GM21825 (cell line): ENCODE results near the gene CFAP107.

ENCODE experiments used
- ATAC-seq: cut with Tn5 transposase; IDR thresholded peaks from one replicate; pipeline ENCODE4 v1.9.1; 2021; ENCODE audit warnings: mild to moderate bottlenecking, moderate library complexity; ENCODE audit not compliant: unreplicated experiment

Gene CFAP107

DNA sequence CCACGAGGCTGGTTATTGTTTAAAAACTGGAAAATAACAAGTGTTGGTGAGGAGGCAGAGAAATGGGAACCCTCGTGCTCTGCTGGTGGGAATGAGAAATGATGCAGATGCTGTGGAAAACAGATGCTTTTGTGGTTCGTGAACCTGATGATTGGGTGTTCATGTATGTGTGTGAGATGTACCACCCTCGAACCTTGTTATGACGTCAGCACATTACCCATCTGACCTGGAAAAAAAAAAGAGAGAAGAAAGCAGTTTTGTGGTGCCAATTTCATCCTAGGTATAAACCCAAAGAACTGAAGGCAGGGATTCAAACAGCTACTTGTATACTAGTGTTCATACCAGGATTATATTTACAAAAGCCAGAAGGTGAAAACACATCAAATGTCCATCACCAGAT, 6.4 kb upstream of the CFAP107 start:
- ATAC-seq: no peak

DNA sequence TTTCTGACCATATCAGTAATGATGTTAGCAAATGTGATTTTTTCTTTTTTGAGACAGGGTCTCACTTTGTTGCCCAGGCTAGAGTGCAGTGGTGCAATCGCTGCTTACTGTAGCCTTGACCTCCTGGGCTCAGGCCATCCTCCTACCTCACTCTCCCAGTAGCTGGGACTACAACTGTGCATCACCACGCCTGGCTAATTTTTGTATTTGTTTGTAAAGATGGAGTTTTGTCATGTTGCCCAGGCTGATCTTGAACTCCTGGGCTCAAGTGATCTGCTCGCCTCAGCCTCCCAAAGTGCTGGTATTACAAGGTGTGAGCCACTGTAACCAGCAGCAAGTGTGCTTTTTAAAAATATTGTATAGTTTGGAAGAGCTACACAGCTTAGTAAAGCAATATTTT, 4.1 kb upstream of the CFAP107 start:
- ATAC-seq: no peak

DNA sequence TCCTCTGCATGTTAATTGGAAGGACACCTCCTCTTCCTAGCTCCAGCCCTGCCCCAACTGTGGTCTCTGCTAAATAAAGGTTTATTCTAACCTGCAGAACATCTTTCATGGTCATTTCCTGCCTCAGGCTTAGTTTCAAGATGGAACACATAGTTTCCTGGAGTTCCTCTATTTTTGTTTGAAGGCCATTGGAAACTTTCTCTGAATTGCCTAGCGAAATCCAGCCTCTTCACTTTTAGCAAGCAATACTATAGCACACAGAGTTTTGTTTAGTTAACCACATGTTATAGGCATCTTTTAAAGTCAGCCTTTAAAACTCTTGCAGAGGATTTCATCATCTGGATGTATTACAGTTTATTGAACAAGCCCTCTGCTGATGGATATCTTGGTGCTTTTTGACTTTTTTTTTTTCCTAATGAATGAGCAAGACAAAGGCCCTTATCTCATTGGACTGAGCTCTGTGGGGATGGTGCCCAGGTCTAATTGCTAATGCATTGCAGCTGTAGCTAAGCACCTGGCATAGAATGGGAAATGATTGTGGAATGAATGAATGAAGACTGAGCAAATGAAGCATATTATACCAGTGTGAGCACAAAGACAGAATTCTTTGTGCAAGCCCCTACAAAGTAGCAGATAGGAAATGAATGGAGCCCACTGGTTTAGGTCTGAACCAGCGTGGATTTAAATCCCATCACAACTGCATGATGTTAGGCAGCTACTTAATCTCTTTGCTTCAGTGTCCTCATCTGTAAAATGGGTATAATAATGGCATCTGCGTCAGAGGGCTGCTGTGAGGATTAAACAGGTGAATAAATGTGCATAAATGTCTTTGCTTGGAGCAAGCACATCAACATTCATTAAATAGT, 641 bp upstream of the CFAP107 start:
- no peak for ATAC-seq

DNA sequence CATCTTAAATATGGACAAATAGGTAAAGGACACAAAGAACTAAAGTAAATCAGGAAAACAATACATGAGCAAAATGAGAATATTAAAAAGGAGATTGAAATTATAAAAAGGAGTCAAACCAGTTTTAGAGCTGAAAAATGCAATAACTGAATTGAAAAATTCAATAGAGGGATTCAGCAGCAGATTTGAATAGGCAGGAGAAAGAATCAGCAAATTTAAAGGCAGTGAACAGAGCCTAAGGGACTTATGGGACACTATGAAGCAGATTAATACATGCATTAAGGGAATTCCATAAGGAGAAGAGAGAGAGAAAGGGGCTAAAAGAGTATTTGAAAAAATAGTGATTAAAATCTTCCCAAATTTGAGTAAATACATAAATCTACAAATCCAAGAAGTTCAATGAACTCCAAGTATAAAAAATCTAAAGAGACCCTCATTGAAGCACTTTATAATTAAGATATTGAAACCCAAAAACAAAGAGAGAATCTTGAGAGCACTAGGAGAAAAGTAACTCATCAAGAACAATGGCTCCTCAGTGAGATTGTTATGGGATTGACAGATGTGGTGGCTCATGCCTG, 2.9 kb downstream of the CFAP107 start:
- ATAC-seq: no peak

DNA sequence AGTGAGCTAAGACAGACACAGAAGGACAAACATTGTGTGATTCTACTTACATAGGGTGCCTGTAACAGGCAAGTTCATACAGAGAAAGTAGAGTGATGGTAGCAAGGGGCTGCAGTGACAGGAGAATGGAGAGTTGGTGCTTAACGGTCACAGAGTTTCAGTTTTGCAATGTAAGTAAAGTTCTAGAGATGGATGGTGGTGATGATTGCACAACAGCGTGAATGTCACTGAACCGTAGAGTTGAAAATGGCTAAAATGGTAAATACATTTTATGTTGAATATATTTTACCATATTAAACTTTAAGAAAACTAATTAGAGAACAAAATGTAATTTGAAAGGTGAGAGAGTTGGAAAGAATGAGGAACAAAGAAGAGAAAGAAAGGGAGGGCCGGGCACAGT, 8.7 kb downstream of the CFAP107 start:
- no peak for ATAC-seq

DNA sequence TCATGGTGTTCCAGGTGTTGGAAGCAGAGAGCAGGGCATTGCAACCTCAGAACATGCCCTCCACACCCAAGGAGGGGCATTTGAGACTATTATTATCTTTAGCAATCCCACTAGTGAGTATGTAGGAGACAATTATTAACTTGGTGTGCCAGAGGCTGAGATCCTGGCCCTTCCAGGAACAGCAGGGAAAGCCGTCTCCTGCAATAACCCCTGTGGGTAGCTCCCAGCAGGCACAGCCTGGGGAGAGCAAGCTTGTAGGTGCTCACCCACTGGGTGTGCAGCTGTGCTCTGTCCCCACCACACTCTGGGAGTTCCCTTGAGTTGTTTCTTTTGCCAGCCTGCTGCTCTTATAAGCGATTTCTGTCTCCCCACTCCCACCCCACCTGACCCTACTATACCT, 10.3 kb downstream of the CFAP107 start:
- no peak for ATAC-seq

DNA sequence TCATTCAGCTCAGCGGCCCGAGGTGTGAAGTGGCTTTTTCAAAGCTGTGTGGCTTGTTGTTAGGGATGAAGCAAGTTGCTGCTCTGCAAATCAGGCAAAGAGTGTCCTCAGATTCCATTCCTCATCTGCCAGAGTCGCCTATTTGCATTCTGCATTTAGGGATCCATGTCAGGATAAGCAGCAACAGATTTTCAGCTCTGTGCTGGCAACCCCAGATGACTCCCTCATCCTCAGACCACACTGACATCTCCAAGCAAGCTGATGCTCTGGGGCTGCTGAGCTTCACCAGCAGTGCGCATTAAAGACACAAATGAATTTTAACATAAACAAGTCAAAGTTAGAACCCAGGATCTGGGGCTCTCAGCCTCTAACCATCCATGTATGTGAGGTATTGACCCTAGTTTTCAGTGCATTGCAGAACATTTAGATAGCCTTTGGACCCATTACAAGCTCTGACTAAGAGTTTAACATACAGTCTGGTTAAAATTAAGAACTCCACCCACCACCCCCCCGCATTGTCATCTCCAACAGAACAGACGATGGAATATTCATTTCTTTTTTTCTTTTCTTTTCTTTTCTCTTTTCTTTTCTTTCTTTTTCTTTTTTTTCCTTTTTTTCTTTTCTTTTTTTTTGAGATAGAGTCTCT, 10.9 kb downstream of the CFAP107 start:
- no peak for ATAC-seq

DNA sequence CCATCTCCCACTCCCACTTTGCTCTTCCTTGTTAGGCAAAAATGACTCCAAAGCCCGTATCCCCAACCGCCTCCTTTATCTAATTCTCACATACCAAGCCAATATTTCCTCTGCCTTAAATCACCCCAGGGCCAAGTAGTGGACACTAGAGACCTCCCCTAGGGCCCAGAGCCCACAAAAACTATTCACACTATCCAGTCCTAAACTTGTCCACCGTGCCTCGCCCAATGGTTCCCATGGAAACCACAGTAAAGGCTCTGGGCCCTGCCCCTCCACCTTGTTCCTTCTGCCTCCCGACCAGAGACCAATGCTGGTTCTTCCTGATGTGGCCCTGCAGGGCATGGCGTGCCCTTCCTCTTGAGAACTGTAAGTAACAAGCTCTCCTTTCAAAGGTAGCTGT, 11.8 kb downstream of the CFAP107 start:
- no peak for ATAC-seq

DNA sequence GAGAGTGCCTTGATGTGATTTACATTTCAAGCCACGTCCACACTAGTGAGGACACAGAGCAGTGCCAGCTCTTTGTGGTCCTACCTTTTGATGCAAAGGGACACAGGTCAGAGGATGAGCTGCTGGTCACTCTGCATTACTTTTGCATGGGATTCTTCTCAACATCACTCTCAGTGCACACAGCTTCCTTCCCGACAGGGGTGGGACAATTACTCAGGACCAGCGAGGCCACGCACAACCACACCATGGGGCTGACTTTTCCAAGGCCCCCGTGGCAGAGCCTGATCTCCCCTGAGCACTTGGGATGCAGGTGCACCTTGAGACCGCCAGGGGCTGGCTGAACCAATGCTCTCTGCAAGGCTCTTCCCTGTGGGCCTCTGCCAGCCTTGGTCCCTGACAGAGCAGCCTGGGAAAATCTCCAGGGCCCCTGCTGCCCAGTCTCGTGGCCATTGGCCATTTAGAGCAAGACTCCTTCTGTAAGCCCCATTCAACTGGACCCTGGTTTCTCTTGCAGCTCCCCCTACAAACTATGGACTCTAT, 14.3 kb downstream of the CFAP107 start:
- no peak for ATAC-seq

DNA sequence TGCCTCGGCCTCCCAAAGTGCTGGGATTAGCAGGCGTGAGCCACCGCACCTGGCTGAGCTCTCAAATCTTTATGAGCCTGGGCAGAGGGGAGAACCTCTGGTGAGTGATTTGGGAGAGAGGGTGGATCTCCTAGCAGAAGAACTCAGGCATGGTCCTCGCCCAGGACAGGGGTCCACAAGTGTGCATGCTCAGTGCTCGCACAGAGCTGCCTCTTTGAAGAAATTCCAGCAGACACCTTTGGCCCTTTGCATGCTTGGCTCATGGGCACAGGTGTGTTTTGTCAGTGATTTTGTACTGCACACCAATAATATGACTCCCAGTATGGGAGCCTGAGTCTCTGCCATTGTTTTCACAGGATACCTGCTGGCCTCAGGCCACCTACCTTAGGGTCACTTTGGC, 15.8 kb downstream of the CFAP107 start:
- ATAC-seq: no peak

DNA sequence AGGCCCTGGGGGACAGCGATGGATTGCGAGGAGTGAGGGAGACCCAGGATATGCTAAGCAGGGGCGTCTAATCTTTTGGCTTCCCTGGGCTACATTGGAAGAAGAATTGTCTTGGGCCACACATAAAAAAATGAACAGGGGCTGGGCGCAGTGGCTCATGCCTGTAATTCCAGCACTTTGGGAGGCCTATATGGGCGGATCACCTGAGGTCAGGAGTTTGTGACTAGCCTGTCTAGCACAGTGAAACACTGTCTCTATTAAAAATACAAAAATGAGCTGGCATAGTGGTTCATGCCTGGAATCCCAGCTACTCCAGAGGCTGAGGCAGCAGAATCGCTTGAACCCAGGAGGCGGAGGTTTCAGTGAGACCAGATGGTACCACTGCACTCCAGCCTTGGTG, 16.8 kb downstream of the CFAP107 start:
- no peak for ATAC-seq

DNA sequence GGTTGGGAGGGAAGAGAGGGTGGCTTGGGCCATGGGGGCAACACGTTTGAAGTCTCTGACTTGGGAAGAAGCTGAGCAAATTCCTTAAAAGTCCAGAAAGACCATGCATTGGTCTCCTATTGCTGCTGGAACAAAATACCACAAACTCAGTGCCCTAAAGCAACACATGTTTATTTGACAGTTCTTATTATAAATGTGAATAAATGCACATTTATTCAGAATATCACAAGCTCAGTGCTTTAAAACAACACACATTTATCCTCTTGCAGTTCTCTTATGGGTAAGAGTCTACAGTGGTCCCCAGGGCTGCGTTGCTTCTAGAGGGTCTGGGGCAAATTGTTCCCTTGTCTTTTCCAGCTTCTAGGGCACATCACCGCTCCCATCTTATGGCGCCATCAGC, 17.5 kb downstream of the CFAP107 start:
- ATAC-seq: no peak

DNA sequence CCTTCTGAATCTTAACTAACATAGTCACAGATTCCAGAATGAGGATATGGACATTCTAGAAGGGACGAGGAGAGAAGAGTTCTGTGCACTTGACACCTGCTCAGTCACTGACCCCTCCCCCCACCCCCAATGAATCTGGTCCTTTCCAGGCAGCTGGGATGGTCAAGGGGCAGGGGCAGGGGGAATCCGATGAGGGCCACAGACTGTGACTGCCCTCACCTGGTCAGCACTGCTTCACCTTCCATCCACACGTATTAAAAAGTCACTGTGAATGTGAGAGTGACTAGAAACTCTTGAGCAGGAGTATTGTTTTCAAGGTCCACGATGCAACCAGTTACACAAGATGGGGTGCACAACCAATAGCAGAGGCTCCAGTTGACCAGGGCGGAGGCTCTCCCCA, 18.0 kb downstream of the CFAP107 start:
- no peak for ATAC-seq

DNA sequence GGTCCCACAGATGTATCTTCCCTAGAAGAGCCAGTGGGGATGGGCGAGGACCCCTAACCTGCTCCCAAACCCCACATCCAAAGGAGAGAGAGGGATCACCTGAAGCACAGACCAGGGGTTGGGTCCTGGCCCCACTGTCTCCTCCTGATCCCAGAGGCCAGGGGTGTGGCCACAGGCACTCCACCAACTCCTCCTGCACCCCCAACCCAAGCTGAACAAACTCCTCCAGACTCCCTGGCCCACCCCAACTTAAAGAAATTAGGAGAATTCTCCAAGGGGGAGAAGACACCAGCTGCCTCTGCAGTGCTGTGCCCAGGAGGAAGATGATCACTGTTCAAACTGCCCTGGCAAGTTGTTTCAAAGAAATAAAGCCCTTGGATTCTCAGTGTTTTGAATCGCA, 23.0 kb downstream of the CFAP107 start:
- no peak for ATAC-seq

DNA sequence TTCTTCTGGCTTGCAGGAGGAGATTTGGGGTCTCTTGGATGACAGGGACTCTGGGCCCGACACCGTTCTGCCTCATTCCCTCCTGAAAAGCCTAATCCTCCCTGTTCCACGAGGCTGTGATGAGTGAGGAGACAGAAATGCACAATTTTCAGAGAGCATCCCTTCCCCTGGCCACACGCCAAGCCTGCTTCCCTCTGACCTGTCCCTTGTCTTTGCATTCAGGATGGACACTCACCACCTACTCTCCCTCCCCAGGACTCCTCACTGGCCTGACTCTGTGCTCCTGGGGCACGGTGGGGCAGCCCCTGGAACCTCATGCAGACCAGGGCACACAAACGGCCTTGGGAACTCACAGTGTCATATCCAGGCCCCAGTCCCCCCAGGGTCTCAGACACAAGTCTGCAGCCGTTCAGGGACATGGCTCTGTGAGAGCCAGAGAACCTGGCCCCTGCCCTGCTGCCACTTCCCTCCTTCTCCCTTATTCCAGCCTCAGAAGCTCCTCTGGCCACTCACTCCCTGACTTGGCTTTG, 24.0 kb downstream of the CFAP107 start:
- no peak for ATAC-seq

DNA sequence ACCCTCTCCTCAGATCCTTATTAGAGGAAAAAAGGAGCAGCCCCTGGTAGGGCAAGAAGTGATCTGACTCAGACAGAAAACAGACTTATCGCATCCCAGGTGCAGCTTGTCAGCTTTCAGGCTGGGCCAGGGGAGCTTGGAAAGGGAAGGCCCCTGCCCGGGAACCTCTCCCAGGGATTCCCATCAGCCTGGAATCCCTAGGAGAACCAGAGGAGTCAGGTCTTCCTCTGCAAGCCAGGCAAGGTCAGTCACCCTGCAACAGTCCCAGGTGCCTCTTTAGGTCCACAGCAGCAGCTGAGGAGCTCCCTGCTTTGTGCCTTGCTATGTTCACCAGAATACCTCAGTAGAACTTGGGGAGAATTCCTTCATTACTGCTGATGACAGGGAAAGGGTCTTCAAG, 24.6 kb downstream of the CFAP107 start:
- no peak for ATAC-seq

DNA sequence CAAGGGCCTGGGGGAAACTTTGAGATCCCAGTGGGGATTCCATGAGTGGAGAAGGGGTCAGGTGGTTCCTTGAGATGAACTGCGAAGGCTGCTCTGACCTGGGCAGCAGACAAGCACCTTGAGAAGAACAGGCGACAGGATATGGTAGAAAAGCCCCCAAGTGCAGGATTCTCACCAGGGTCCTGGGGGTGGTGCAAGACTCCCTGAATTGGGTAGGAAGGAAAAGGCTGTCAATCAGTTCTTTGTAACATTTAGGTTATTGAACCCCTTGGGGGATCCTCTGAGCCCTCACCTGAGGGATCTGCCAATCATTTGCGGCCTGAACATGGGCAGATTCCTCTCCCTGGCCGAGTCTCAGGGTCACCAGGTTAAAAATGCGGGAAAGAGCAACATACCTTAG, 25.2 kb downstream of the CFAP107 start:
- no peak for ATAC-seq

DNA sequence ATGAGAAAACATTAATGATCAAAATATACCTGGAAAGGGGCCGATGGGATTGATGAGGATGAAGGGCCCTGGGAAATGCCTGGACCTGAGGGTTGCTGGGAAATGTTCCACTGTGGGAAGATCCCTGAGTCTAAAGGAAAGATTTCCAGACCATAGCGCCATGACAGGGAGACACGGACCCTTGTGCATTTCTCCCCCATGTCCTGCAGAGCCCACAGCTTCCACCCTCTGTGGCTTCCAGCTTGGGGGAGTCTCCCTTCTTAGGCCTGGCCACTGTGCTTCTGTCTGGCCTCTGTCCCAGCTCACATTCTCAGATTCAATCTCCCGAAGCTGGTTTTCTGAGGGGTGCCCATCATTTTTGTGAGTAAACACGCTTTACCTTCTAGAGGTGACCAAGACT, 26.5 kb downstream of the CFAP107 start:
- ATAC-seq: no peak

DNA sequence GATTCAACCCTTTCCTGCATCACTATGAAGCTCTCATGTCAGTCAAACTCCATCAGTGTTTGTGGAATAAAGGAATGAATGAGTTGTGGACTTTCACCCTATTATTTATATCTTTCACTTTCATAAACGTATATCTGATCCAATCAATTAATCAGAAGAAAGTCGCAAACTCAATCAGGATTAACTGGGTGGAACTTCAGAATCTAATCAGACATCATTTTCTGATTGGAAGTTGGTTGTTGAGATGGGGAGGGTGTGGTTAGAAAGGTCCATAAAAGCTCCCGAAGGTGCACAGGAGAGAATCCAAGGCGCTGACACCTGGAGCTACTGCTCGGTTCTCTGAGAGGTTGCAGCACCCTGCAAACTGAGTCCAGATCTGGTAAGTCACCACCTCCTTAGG, 27.4 kb downstream of the CFAP107 start, which contains the start of gene PRAMEF12:
Gene PRAMEF12 (plus strand): TSS at position 301 of the 400 bp plus-strand sequence. CDS start 1,130 bp downstream, outside the sequence.
- no peak for ATAC-seq

DNA sequence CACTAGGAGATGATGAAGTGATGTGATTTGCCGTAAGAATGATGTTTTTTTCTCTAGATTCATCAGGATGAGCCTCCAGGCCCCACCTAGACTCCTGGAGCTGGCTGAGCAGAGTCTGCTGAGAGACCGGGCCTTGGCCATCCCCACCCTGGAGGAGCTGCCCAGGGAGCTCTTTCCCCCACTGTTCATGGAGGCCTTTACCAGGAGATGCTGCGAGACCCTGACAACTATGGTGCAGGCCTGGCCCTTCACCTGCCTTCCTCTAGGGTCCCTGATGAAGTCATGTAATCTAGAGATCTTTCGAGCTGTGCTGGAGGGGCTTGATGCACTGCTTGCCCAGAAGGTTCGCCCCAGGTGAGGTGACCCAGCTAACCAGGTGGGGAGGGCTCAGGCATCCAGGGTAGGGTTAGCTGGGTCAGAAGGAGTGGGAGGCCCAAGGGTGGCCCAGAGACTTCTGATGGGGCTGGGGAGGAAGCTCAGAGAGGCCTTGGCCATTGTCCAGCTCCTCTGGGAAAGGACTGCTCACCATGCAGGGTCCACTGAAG, 28.9 kb downstream of the CFAP107 start:
- no peak for ATAC-seq

DNA sequence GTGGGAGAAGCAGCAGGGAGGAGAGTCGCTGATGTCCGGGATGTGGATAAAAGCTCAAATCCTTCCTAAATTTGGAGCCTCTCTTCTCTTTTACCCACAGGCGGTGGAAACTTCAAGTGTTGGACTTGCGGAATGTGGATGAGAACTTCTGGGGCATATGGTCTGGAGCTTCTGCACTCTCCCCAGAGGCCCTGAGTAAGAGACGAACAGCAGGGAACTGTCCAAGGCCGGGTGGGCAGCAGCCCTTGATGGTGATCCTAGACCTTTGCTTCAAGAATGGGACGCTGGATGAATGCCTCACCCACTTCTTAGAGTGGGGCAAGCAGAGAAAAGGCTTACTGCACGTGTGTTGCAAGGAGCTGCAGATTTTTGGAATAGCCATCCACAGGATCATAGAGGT, 29.4 kb downstream of the CFAP107 start:
- no peak for ATAC-seq
